B cell (primary cell): ENCODE data around the gene RSU1. TPM values are rescaled to one million over a fixed set of nuclear protein-coding genes. Genes with fewer than 3 reads are reported as not detected.

Experiments used
- ATAC-seq: fragments of 200-7000 bp; cut with Tn5 transposase; one replicate; pipeline ENCODE4 v1.10.0; 2021; ENCODE audit warnings: low read depth, mild to moderate bottlenecking, moderate number of reproducible peaks, moderate library complexity
- CTCF ChIA-PET: fragments of 350-600 bp; sonication (Branson Sonifier 250); formaldehyde crosslinking; loops from one replicate; lab custom pipeline; 2021; ENCODE audit warnings: antibody characterized with exemption, inconsistent platforms; lab: Charles Lee
- POLR2A ChIA-PET: fragments of 350-600 bp; sonication (Branson Sonifier 250); formaldehyde crosslinking; loops from one replicate; lab custom pipeline; 2021; ENCODE audit warnings: antibody characterized with exemption; lab: Charles Lee
- DNase-seq: peaks from one replicate; pipeline ENCODE4 v3.0.0; 2013
- H2AFZ ChIP-seq: 2 replicates; pipeline ENCODE4 v1.6.1; 2012; ENCODE audit warnings: mild to moderate bottlenecking, low read depth, low read length; ENCODE audit not compliant: insufficient read depth, poor library complexity, severe bottlenecking
- H3K27ac ChIP-seq, 2 donors: 1 replicate in 1 of 2; 2 replicates in 1 of 2; pipeline ENCODE4 v1.5.1; 2012 to 2013; ENCODE audit warnings: low read length in 2 of 2, mild to moderate bottlenecking in 2 of 2, moderate library complexity in 1 of 2
- H3K27me3 ChIP-seq, 4 experiments: fragments of 200-600 bp in 1 of 4; sonication (generic) in 1 of 4; replicated peaks in 1 of 4; 1 replicate in 2 of 4; 2 replicates in 2 of 4; pipeline versions ENCODE4 v1.6.1 to v1.7.0; 2013 to 2016; ENCODE audit warnings: low read length in 3 of 4, mild to moderate bottlenecking in 2 of 4, mixed read lengths in 1 of 4, moderate library complexity in 1 of 4; ENCODE audit not compliant: insufficient read depth in 4 of 4, control insufficient read depth in 3 of 4; ENCODE audit errors: control extremely low read depth in 1 of 4
- H3K36me3 ChIP-seq, 2 experiments: replicated peaks in 1 of 2; 1 replicate in 1 of 2; 2 replicates in 1 of 2; pipeline versions ENCODE4 v1.6.1 to v1.7.1; 2013; ENCODE audit warnings: low read length in 1 of 2; ENCODE audit not compliant: insufficient read depth in 2 of 2, control insufficient read depth in 1 of 2; ENCODE audit errors: control extremely low read depth in 1 of 2, extremely low read depth in 1 of 2
- H3K4me1 ChIP-seq, 2 donors: fragments of 200-600 bp in 1 of 2; sonication (generic) in 1 of 2; 1 replicate in 1 of 2; 2 replicates in 1 of 2; pipeline versions ENCODE4 v1.5.1 to v1.6.1; 2013 to 2017; ENCODE audit warnings: low read length in 2 of 2; ENCODE audit not compliant: control insufficient read depth in 2 of 2, insufficient read depth in 2 of 2
- H3K4me2 ChIP-seq: replicated peaks from 2 replicates; pipeline ENCODE3; 2012; ENCODE audit warnings: mild to moderate bottlenecking, low read depth, low read length; ENCODE audit not compliant: poor library complexity, severe bottlenecking
- H3K4me3 ChIP-seq, 5 experiments: fragments of 200-600 bp in 1 of 5; sonication (generic) in 1 of 5; 1 replicate in 3 of 5; 2 replicates in 2 of 5; pipeline versions ENCODE4 v1.5.1 to v1.7.0; 2011 to 2016; ENCODE audit warnings: low read length in 4 of 5, mild to moderate bottlenecking in 4 of 5, low read depth in 2 of 5, control low read depth in 1 of 5, moderate library complexity in 1 of 5; ENCODE audit not compliant: insufficient read depth in 1 of 5; ENCODE audit errors: control extremely low read depth in 1 of 5, extremely low read depth in 1 of 5
- H3K79me2 ChIP-seq: fragments of 200-600 bp; sonication (generic); one replicate; pipeline ENCODE4 v1.6.0; 2016; ENCODE audit warnings: low read length; ENCODE audit not compliant: control insufficient read depth, insufficient read depth
- H3K9ac ChIP-seq: fragments of 200-600 bp; sonication (generic); 2 replicates; pipeline ENCODE4 v1.6.1; 2017; ENCODE audit warnings: mild to moderate bottlenecking, low read length, moderate library complexity
- H3K9me3 ChIP-seq, 3 donors: one replicate each; pipeline versions ENCODE4 v1.6.1 to v1.7.1; 2013; ENCODE audit warnings: low read length in 2 of 3; ENCODE audit not compliant: control insufficient read depth in 2 of 3, insufficient read depth in 1 of 3; ENCODE audit errors: control extremely low read depth in 1 of 3
- H4K20me1 ChIP-seq: 2 replicates; pipeline ENCODE4 v1.6.0; 2012; ENCODE audit warnings: mild to moderate bottlenecking, low read length; ENCODE audit not compliant: insufficient read depth, control insufficient read depth, poor library complexity, severe bottlenecking
- H3K27ac Mint-ChIP-seq: one replicate; pipeline ENCODE4 v1.8.0; 2021; ENCODE audit warnings: mixed read lengths
- H3K27me3 Mint-ChIP-seq: one replicate; pipeline ENCODE4 v1.8.0; 2021; ENCODE audit warnings: mixed read lengths
- H3K4me1 Mint-ChIP-seq: one replicate; pipeline ENCODE4 v1.8.0; 2021; ENCODE audit warnings: mixed read lengths
- H3K4me3 Mint-ChIP-seq: one replicate; pipeline ENCODE4 v1.8.0; 2021; ENCODE audit warnings: mixed read lengths
- H3K9me3 Mint-ChIP-seq: one replicate; pipeline ENCODE4 v1.8.0; 2022; ENCODE audit warnings: mixed read lengths; ENCODE audit not compliant: insufficient read depth
- EZH2 ChIP-seq: IDR thresholded peaks from 2 replicates; pipeline ENCODE4 v1.6.1; 2012; ENCODE audit warnings: borderline replicate concordance, low read depth, mild to moderate bottlenecking, moderate library complexity, low read length; ENCODE audit not compliant: insufficient read depth, poor library complexity, severe bottlenecking
- WGBS: methylation state at CpG from one replicate; pipeline ENCODE4 v1.1.5; 2013; ENCODE audit warnings: missing lambda C conversion rate; ENCODE audit not compliant: insufficient coverage; 5-methylcytosine and 5-hydroxymethylcytosine counted together
- intact Hi-C: fragments of 100-400 bp; cut with micrococcal nuclease; formaldehyde crosslinking; loops from one replicate; pipeline ENCODE4 v1.10.0; 2022
- polyA plus RNA-seq: library from polyadenylated mRNA; depleted of rRNA; stranded (reverse); fragments of >200 nt; gene quantifications from 2 replicates; pipeline ENCODE4 v1.2.3, GENCODE V29; 2012
- total RNA-seq, 2 donors: library from RNA; stranded (reverse); fragments of 120-200 nt in 1 of 2; gene quantifications; 1 replicate in 1 of 2; 2 replicates in 1 of 2; pipeline versions ENCODE4 v1.2.3 to v1.2.4, GENCODE V29; 2013 to 2022
- TF ChIP-seq, protein P1 (sequence below): fragments of 200-600 bp; IDR thresholded peaks from one replicate; pipeline ENCODE4 v1.8.0; 2022; ENCODE audit warnings: antibody characterized with exemption, mild to moderate bottlenecking

RSU1 gene
- total and polyA plus RNA-seq, 2 donors (not counting 1 experiment from before 2014, with no cell fraction given) = 33.4 to 41.1 TPM

DNA sequence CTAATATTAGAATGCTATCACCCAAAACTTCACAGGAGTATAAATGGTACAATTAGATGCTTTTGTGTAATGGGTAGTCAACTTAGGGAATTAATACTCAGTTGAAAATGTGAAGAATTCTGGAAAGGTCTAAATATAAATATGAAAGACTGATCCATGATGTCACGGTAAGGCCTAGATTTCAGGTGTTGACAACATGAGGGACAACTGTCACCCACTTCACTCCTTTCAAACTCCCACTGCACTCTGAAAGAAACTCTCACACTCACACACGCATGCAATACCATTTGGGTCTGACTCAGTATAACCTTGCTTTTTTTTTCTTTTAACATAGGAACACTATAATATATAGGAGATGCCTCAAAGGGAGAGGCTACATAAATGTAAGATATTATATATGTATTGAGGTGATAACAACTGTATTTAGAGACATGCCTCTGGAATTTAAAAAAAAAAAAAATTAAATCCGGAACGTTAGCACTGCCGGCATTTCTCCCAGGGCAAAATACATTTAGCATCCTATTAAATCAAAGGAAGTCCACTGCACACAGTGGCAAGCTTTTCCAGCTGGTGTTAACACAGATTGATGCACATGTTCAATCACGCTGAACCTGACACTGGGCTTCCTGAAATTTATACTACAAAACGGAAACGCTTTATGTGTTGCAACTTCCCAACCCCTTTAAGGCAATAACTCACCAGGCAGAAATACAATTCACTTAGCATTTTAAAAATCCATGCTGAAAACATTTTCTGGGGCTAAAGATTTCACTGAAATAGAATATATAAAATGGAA, 74.9 kb downstream of the RSU1 start:
- CTCF ChIA-PET = no interaction called here
- H3K4me3 ChIP-seq = no peak overlapping the region
- Mint-ChIP-seq H3K4me3 (no peak overlapping the region), H3K27me3 (no peaks in the 10 kb centered on the region), H3K27ac (no peak overlapping the region), H3K9me3 (peaks cover 5% of the 10 kb centered on the region), H3K4me1 (peaks cover 3% of the 10 kb centered on the region)
- H3K4me2 ChIP-seq = no peak overlapping the region
- no peaks in the 10 kb centered on the region for H4K20me1 ChIP-seq
- H3K4me1 ChIP-seq = no peaks in the 10 kb centered on the region
- no peak for TF ChIP-seq EZH2
- TF ChIP-seq, protein P1, sequence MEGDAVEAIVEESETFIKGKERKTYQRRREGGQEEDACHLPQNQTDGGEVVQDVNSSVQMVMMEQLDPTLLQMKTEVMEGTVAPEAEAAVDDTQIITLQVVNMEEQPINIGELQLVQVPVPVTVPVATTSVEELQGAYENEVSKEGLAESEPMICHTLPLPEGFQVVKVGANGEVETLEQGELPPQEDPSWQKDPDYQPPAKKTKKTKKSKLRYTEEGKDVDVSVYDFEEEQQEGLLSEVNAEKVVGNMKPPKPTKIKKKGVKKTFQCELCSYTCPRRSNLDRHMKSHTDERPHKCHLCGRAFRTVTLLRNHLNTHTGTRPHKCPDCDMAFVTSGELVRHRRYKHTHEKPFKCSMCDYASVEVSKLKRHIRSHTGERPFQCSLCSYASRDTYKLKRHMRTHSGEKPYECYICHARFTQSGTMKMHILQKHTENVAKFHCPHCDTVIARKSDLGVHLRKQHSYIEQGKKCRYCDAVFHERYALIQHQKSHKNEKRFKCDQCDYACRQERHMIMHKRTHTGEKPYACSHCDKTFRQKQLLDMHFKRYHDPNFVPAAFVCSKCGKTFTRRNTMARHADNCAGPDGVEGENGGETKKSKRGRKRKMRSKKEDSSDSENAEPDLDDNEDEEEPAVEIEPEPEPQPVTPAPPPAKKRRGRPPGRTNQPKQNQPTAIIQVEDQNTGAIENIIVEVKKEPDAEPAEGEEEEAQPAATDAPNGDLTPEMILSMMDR = no peak
- H3K9ac ChIP-seq = no peak overlapping the region
- no peaks in the 10 kb centered on the region for H3K36me3 ChIP-seq
- ATAC-seq (no peak), DNase-seq (no peak)
- no peak overlapping the region for H2AFZ ChIP-seq
- intact Hi-C loops = no loop called here
- WGBS = 24% methylated on average over 3 of the region's 8 CpGs
- H3K79me2 ChIP-seq = no peaks in the 10 kb centered on the region
- peaks cover 0 to 11% (median 0%) of the 10 kb centered on the region in 3 donors for H3K9me3 ChIP-seq
- POLR2A ChIA-PET = no interaction called here
- H3K27ac ChIP-seq = no peak overlapping the region
- no peaks in the 10 kb centered on the region for H3K27me3 ChIP-seq

DNA sequence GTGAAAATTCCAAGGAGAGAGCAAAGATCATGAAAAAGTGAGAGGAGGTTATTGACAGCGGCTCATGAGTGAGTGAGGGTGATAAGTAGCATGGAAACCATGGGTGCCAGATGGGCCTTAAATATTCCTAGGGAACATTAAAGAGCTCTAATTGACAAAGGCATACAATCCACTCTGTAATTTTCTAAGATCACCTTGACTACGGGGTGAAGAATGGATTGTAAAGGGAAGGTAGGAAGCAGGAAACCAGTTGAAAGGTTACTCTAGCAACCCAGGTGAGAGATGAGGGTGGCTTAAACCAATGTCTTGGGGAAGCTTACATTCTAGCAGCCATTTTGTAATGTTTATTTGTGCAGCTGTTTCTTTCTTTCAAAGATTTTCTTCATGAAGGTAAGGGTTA, 75.7 kb downstream of the RSU1 start:
- WGBS = 100% methylated on average over 2 of the region's 2 CpGs
- Mint-ChIP-seq H3K27ac (no peak overlapping the region), H3K4me1 (peaks cover 3% of the 10 kb centered on the region), H3K4me3 (no peak overlapping the region), H3K9me3 (peaks cover 5% of the 10 kb centered on the region), H3K27me3 (no peaks in the 10 kb centered on the region)
- DNase-seq (no peak), ATAC-seq (no peak)
- Histone ChIP-seq H3K36me3 (no peaks in the 10 kb centered on the region), H3K27me3 (no peaks in the 10 kb centered on the region), H3K27ac (no peak overlapping the region), H3K4me3 (no peak overlapping the region), H2AFZ (no peak overlapping the region), H3K9me3 (peaks cover 0 to 11% (median 2%) of the 10 kb centered on the region in 3 donors), H3K9ac (no peak overlapping the region), H4K20me1 (no peaks in the 10 kb centered on the region), H3K4me1 (no peaks in the 10 kb centered on the region), H3K79me2 (no peaks in the 10 kb centered on the region), H3K4me2 (no peak overlapping the region)
- CTCF ChIA-PET = no interaction called here
- intact Hi-C loops = no loop called here
- TF ChIP-seq, protein P1 = no peak
- POLR2A ChIA-PET = no interaction called here
